Cardiac fibroblast (primary cell): ENCODE measurements around the gene B3GALNT2.

ENCODE experiments used
- DNase-seq, 2 donors: peaks; one replicate each; pipeline versions ENCODE4 v3.0.0 to v3.0.0-alpha.2; 2010; ENCODE audit warnings: low read depth in 2 of 2
- H3K4me3 ChIP-seq, 2 donors: replicated peaks in 1 of 2; 1 replicate in 1 of 2; 2 replicates in 1 of 2; pipeline ENCODE4 v1.5.1; 2011; ENCODE audit warnings: low read depth in 2 of 2, low read length in 2 of 2, mild to moderate bottlenecking in 2 of 2, moderate library complexity in 1 of 2
- TF ChIP-seq, protein P1 (sequence below): IDR thresholded peaks from one replicate; pipeline ENCODE4 v1.5.1; 2011; ENCODE audit warnings: low read depth, mild to moderate bottlenecking, low read length, inconsistent platforms

Gene B3GALNT2

DNA sequence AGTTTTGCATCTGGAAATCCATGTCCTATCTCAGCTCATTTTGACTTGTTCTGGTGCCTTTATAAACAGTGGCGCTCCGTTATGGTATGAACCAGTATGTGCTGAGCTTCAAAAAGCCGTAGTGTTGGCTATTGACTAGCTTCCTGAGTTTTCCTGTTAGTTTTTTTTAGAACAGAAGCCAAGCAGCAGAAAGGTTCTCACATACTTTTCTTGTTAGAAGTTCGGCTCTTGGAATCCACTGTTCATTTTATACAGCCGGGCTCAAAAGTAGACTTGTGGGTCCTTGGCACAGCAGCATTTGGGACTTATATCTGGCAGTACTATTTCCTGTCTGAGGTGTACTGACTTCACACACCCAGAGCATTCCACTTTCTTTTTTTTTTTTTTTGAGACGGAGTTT lies 73.3 kb downstream of the B3GALNT2 start:
- DNase-seq = peak; percentile 33 to 39

DNA sequence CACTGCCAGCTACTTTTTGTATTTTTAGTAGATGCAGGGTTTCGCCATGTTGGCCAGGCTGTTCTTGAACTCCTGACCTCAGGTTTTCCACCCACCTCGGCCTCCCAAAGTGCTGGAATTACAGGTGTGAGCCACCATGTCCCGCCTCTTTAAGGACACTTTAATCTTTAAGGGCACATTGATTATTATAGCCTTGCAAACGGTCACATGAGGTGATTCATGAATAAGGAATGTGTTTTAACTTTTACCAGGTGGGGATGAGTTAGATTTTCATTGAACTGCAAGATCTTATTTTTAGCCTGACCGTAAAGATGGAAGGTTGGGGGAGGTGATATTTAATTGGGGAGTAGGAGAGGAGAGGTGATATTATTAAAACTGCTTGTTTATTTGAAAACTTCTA lies 75.1 kb downstream of the B3GALNT2 start:
- no peak for DNase-seq
- H3K4me3 ChIP-seq = no peak overlapping the region
- TF ChIP-seq, protein P1, sequence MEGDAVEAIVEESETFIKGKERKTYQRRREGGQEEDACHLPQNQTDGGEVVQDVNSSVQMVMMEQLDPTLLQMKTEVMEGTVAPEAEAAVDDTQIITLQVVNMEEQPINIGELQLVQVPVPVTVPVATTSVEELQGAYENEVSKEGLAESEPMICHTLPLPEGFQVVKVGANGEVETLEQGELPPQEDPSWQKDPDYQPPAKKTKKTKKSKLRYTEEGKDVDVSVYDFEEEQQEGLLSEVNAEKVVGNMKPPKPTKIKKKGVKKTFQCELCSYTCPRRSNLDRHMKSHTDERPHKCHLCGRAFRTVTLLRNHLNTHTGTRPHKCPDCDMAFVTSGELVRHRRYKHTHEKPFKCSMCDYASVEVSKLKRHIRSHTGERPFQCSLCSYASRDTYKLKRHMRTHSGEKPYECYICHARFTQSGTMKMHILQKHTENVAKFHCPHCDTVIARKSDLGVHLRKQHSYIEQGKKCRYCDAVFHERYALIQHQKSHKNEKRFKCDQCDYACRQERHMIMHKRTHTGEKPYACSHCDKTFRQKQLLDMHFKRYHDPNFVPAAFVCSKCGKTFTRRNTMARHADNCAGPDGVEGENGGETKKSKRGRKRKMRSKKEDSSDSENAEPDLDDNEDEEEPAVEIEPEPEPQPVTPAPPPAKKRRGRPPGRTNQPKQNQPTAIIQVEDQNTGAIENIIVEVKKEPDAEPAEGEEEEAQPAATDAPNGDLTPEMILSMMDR = no peak

More for the DNA sequence above, 73.3 kb downstream of the B3GALNT2 start:
- TF ChIP-seq, protein P1 = no peak
- H3K4me3 ChIP-seq = no peak overlapping the region

DNA sequence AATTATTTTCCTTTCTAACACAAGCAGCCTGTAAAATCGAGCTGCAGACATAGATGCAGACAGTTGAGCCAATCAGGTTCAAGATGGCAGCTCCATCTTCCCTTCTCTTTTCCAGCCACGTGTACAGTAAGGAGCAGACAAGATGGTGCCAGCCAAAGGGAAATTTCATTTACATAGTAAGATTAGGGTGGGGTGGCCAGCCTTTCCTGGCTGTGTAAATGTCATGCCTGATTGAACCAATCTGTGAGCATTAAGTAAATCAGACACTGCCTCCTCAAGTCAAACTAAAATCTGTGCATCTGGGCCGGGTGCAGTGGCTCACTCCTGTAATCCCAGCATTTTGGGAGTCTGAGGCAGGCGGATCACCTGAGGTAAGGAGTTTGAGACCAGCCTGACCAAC lies 76.8 kb downstream of the B3GALNT2 start:
- H3K4me3 ChIP-seq = no peak overlapping the region
- TF ChIP-seq, protein P1 = no peak
- DNase-seq = no peak

DNA sequence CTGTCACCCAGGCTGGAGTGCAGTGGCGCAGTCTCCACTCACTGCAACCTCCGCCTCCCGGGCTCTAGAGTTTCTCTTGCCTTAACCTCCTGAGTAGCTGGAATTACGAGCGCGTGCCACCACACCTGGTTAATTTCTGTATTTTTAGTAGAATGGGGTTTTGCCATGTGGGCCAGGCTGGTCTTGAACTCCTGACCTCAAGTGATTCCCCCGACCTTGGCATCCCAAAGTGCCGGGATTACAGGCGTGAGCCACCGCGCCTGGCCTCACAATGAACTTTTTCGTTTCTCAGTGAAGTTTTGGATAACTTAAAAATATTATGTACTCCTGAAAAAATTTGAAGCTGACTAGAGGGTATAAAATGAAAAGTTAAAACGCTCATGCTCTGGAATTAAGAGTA lies 77.6 kb downstream of the B3GALNT2 start:
- DNase-seq = no peak
- TF ChIP-seq, protein P1 = no peak
- H3K4me3 ChIP-seq = no peak overlapping the region

DNA sequence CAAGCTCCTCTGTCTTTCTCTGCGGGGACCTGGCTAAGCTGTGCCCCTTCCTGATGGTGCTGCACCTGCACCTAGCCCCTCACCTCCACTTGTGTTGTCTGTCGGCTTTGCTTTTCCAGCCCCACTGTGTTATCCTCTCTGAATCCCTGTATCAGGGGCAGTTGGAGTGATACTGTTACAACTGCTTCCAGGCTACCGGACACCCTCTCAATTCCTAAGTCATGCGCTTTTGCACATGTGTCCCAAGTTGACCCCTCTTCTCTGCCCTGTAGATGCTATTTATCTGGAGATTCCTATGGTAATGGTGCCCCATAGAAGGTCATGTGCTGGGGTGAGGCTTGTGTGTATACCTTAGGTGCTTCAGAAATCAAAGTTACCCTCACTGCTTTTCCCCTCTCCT lies 78.1 kb downstream of the B3GALNT2 start:
- H3K4me3 ChIP-seq = no peak overlapping the region
- no peak for DNase-seq
- TF ChIP-seq, protein P1 = no peak

DNA sequence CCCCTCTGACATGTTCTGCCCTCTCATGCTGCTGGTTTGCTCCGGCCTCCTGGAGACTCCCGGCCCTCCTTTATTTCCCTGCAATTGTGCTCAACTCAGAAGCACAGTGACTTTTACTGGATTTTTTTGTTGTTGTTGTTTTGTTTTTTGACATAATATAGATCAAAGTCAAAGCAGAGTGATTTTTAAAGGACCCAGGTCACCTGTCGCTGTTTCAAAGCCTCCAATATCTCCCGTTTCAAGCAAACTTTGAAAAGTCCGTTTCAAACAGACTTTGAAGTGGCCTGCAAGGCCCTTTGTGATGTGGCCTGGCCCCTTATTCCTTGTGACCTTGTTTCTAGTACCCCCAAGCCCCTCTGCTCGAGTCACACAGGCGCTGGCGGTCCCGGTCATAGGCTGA lies 78.9 kb downstream of the B3GALNT2 start:
- DNase-seq = no peak
- no peak overlapping the region for H3K4me3 ChIP-seq
- TF ChIP-seq, protein P1 = no peak

DNA sequence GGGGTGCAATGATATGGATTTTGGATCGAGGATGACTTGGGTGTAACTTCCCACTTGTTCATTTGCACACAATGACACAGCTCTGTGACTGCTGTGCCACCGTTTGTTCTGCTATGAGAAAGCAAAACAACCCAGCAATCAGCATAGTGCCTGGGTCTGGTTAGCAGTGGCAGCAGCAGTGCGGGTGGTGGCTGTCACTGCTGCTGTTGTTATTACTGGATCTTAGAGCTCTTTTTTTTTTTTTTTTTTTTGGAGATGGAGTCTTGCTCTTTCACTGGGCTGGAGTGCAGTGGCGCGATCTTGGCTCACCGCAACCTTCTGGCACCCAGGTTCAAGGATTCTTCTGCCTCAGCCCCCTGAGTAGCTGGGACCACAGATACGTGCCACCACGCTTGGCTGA lies 80.2 kb downstream of the B3GALNT2 start:
- TF ChIP-seq, protein P1 = no peak
- no peak overlapping the region for H3K4me3 ChIP-seq
- DNase-seq = no peak
